ENCODE data around the gene ZNF766.

The ZNF766 gene

DNA sequence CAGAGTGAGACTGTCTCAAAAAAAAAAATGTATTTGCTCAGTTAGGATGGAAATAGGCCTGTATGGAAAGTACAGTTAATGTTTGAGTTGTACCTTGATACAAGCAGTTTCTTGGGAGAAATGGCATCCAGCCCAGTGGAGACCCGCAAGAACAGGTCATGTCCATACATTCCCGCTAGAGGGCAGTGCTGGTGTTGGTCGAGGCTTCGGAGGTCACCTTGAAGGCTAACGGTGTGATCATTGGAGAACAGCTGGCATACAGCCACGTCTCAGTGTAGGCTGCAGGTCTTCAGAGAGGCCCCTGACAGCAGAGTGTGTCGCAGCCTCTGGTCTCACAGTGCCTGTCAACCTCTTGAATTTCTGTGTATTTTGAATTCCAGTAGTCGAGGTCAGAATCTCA lies 74.2 kb downstream of the ZNF766 start:
- TF ChIP-seq, protein P1, sequence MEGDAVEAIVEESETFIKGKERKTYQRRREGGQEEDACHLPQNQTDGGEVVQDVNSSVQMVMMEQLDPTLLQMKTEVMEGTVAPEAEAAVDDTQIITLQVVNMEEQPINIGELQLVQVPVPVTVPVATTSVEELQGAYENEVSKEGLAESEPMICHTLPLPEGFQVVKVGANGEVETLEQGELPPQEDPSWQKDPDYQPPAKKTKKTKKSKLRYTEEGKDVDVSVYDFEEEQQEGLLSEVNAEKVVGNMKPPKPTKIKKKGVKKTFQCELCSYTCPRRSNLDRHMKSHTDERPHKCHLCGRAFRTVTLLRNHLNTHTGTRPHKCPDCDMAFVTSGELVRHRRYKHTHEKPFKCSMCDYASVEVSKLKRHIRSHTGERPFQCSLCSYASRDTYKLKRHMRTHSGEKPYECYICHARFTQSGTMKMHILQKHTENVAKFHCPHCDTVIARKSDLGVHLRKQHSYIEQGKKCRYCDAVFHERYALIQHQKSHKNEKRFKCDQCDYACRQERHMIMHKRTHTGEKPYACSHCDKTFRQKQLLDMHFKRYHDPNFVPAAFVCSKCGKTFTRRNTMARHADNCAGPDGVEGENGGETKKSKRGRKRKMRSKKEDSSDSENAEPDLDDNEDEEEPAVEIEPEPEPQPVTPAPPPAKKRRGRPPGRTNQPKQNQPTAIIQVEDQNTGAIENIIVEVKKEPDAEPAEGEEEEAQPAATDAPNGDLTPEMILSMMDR (conservative IDR thresholded peaks at IDR 0.05), result peak; percentile 74
- TF ChIP-seq ZFX (IDR thresholded peaks at IDR 0.05), result no peak
- H3K27ac ChIP-seq, result no peak overlapping the region

DNA sequence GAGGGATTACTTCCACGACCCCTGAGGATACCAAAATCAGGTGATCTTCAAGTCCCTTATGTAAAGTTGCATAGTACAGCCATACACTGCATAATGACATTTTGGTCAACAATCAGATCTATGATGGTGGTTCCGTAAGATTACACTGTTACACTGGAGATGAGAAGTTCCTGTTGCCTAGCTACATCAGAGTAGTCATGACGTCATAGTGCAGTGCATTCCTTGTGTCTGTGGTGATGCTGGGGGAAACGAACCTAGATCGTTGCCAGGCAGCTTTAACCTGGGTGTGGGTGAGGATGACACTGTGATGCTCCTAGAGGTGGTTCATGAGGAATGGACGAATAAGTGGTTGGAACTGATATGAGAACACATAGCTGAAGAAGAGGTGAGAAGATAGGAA lies 75.8 kb downstream of the ZNF766 start:
- TF ChIP-seq, protein P1 (conservative IDR thresholded peaks at IDR 0.05), result no peak
- no peak for TF ChIP-seq ZFX (IDR thresholded peaks at IDR 0.05)
- H3K27ac ChIP-seq, result no peak overlapping the region
